Gastroesophageal sphincter (tissue), 3 donors: ENCODE measurements around the gene ADIRF.
"Not testable (repeated sequence)": the region's sequence is repeated elsewhere in the genome, so short reads cannot be mapped to it uniquely, and the experiment has no call there.

Experiments
- CTCF ChIP-seq, 4 experiments: fragments of 200-600 bp in 2 of 4; fragments of 450-650 bp in 2 of 4; sonication (generic) in 1 of 4; IDR thresholded peaks; one replicate each; pipeline ENCODE4 v1.5.1; 2017 to 2019; ENCODE audit warnings: antibody characterized with exemption in 4 of 4, mild to moderate bottlenecking in 2 of 4, moderate library complexity in 2 of 4
- POLR2A ChIP-seq, 2 donors: fragments of 450-650 bp; IDR thresholded peaks; one replicate each; pipeline ENCODE4 v1.6.1; 2017; ENCODE audit warnings: antibody characterized with exemption in 2 of 2, mild to moderate bottlenecking in 2 of 2, moderate library complexity in 1 of 2

DNA sequence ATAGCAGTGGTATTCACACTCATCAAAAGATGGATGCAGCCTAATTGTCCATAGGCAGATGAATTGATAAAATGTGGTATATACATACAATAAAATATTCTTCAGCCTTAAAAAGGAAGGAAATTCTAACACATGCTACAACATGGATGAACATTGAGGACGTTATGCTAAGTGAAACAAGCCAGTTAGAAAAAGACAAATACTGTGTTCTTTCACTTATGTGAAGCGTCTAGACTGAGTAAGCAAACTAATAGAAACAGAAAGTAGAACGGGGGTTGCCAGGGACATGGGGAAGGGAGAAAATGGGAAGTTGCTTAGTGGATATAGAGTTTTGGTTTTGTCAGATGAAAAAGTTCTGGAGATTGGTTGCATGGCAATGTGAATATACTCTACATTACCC is 45.2 kb downstream of the ADIRF start:
- not testable (repeated sequence) for TF ChIP-seq CTCF, POLR2A (IDR thresholded peaks at IDR 0.05)
